Colonic mucosa (tissue), 4 donors: Measurements from ENCODE around the gene CNOT1. TPM values are rescaled to one million over a fixed set of nuclear protein-coding genes. Genes with fewer than 3 reads are reported as not detected.
"Not testable (repeated sequence)": the region's sequence is repeated elsewhere in the genome, so short reads cannot be mapped to it uniquely, and the experiment has no call there.

Experiments used
- DNase-seq: peaks from one replicate; pipeline ENCODE4 v3.0.0-alpha.2; 2020
- H3K27ac ChIP-seq: fragments of 200-600 bp; one replicate; pipeline ENCODE4 v1.8.0; 2021
- H3K27me3 ChIP-seq: fragments of 200-600 bp; one replicate; pipeline ENCODE4 v1.8.0; 2021
- H3K36me3 ChIP-seq: fragments of 200-600 bp; one replicate; pipeline ENCODE4 v1.8.0; 2021
- H3K4me1 ChIP-seq: fragments of 200-600 bp; one replicate; pipeline ENCODE4 v1.8.0; 2021; ENCODE audit warnings: mild to moderate bottlenecking
- H3K4me3 ChIP-seq: fragments of 200-600 bp; one replicate; pipeline ENCODE4 v1.8.0; 2021
- H3K9ac ChIP-seq, 2 donors: one replicate each; pipeline ENCODE4 v1.7.0; 2013; ENCODE audit warnings: control low read depth in 2 of 2, low read depth in 2 of 2, low read length in 2 of 2
- H3K9me3 ChIP-seq: fragments of 200-600 bp; one replicate; pipeline ENCODE4 v1.8.0; 2021
- intact Hi-C: fragments of 100-400 bp; cut with DNase I; formaldehyde crosslinking; loops from one replicate; pipeline ENCODE4 v1.14.1; 2022
- total RNA-seq, 2 donors: library from RNA; stranded (reverse); fragmentation: NEBNext Ultra II Directional in 1 of 2; extraction: Animal tissue kit (Norgen Biotek cat#: 25700) in 1 of 2; gene quantifications; one replicate each; pipeline ENCODE4 v1.2.1, GENCODE V29; 2021
- TF ChIP-seq, protein P1 (sequence below): fragments of 200-600 bp; IDR thresholded peaks from one replicate; pipeline ENCODE4 v1.8.0; 2022; ENCODE audit warnings: antibody characterized with exemption, mild to moderate bottlenecking
- donor health status: healthy.
- donor health status: DM: no; HTN: no; CAD: no.
- donor health status: DM: no; HTN: no; CAD: no.

The CNOT1 gene
- total RNA-seq, 2 donors from 2014 or later, result 237 to 268 TPM

DNA sequence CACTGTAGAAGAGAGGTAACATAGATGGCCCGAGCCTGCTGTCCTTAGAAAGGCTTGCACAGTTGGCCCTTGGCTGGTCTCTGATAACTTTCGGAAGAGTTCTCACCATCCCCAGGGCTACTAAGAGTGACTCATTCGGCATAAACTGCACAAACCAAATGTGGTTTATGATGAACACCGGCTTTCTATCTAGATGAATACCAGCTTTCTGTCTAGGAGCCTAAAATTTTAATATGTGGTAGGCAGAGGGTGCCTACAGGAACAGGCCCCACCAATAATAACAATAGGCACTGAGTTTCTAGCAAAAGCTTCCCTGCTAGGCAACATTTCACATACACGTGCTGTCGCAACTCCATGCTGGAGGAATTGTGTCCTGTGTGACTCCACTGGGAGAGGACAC lies 15.4 kb downstream of the CNOT1 start:
- peaks cover 4% of the 10 kb centered on the region for H3K36me3 ChIP-seq
- intact Hi-C loops, result no loop called here
- H3K27me3 ChIP-seq, result no peaks in the 10 kb centered on the region
- no peak overlapping the region for H3K9ac ChIP-seq
- TF ChIP-seq, protein P1, sequence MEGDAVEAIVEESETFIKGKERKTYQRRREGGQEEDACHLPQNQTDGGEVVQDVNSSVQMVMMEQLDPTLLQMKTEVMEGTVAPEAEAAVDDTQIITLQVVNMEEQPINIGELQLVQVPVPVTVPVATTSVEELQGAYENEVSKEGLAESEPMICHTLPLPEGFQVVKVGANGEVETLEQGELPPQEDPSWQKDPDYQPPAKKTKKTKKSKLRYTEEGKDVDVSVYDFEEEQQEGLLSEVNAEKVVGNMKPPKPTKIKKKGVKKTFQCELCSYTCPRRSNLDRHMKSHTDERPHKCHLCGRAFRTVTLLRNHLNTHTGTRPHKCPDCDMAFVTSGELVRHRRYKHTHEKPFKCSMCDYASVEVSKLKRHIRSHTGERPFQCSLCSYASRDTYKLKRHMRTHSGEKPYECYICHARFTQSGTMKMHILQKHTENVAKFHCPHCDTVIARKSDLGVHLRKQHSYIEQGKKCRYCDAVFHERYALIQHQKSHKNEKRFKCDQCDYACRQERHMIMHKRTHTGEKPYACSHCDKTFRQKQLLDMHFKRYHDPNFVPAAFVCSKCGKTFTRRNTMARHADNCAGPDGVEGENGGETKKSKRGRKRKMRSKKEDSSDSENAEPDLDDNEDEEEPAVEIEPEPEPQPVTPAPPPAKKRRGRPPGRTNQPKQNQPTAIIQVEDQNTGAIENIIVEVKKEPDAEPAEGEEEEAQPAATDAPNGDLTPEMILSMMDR, result no peak
- no peak overlapping the region for H3K27ac ChIP-seq
- no peaks in the 10 kb centered on the region for H3K9me3 ChIP-seq
- DNase-seq, result no peak
- H3K4me3 ChIP-seq, result no peak overlapping the region
- H3K4me1 ChIP-seq, result no peaks in the 10 kb centered on the region

DNA sequence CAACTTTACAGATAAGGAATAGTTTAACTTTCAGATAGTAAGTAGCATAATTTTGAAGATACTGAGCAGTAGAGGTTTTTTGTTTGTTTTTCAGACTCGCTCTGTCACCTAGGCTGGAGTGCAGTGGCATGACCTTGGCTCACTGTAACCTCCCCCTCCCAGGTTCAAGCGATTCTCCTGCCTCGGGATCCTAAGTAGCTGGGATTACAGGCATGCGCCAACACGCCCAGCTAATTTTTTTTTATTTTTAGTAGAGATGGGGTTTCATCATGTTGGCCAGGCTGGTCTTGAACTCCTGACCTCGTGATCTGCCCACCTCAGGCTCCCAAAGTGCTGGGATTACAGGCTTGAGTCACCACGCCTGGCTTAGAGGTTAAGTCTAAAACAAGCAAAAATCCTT lies 16.7 kb downstream of the CNOT1 start:
- H3K4me3 ChIP-seq, H3K9ac ChIP-seq, DNase-seq, intact Hi-C loops, H3K27ac ChIP-seq, H3K27me3 ChIP-seq, H3K36me3 ChIP-seq, H3K4me1 ChIP-seq, H3K9me3 ChIP-seq: not testable (repeated sequence)

DNA sequence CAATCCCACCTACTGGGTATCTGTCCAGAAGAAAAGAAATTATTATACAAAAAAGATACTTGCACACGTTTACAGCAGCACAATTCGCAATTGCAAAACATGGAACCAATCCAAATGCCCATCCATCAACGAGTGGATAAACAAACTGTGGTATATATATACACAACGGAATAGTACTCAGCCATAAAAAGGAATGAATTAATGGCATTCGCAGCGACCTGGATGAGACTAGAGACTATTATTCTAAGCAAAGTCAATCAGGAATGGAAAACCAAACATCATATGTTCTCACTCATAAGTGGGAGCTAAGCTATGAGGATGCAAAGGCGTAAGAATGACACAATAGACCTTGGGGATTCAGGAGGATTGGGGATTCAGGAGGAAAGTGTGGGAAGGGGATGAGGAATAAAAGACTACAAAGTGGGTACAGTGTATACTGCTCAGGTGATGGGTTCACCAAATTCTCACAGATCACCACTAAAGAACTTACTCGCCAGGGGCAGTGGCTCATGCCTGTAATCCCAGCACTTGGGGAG lies 21.0 kb downstream of the CNOT1 start:
- H3K36me3 ChIP-seq, result no peaks in the 10 kb centered on the region
- TF ChIP-seq, protein P1, result no peak
- H3K27me3 ChIP-seq, result no peaks in the 10 kb centered on the region
- H3K27ac ChIP-seq, result no peak overlapping the region
- intact Hi-C loops, result no loop called here
- no peak for DNase-seq
- H3K4me1 ChIP-seq, result peaks cover 5% of the 10 kb centered on the region
- H3K4me3 ChIP-seq, result no peak overlapping the region
- no peaks in the 10 kb centered on the region for H3K9me3 ChIP-seq
- no peak overlapping the region for H3K9ac ChIP-seq

DNA sequence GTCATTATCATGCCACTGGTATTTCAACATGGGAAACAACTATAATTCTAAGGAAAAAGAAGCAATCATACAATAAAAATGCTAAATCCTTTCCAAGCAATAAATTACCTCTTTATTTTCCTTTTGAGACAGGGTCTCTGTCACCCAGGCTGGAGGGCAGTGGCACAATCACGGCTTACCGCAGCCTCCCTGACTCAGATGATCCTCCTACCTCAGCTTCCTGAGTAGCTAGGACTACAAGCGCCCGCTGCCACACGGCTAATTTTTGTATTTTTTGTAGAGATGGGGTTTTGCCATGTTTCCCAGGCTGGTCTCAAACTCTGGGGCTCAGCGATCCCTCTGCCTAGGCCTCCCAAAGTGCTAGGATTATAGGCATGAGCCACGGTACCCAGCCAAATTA lies 24.1 kb downstream of the CNOT1 start:
- DNase-seq, result no peak

DNA sequence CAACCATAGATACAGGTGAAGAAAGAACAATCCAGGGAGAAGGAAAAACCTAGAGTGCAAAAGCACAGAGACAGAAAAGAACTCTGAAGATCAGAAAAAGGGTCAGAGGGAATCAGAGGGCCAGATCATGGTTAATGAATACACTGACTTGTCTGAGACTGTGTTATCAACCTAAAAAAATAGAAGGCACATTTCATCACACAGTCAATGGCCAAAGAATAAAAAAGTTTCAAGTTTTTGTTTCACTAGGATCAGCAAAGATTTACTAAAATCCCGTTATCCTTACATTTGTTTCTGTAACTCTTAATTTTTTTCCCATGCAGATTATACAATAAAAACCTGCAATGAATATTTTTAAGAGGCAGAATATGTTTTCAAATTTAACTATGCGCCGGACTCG lies 38.5 kb downstream of the CNOT1 start:
- H3K4me3 ChIP-seq, result no peak overlapping the region
- H3K9me3 ChIP-seq, result no peaks in the 10 kb centered on the region
- DNase-seq, result no peak
- intact Hi-C loops, result no loop called here
- peaks cover 25% of the 10 kb centered on the region for H3K36me3 ChIP-seq
- no peaks in the 10 kb centered on the region for H3K4me1 ChIP-seq
- no peaks in the 10 kb centered on the region for H3K27me3 ChIP-seq
- TF ChIP-seq, protein P1, result no peak
- H3K9ac ChIP-seq, result no peak overlapping the region
- no peak overlapping the region for H3K27ac ChIP-seq

More for the DNA sequence above, 24.1 kb downstream of the CNOT1 start:
- Histone ChIP-seq H3K4me1 (peaks cover 8% of the 10 kb centered on the region), H3K27ac (no peak overlapping the region), H3K9ac (no peak overlapping the region), H3K36me3 (no peaks in the 10 kb centered on the region), H3K4me3 (no peak overlapping the region), H3K9me3 (no peaks in the 10 kb centered on the region), H3K27me3 (no peaks in the 10 kb centered on the region)
- intact Hi-C loops, result no loop called here
- TF ChIP-seq, protein P1, result no peak

DNA sequence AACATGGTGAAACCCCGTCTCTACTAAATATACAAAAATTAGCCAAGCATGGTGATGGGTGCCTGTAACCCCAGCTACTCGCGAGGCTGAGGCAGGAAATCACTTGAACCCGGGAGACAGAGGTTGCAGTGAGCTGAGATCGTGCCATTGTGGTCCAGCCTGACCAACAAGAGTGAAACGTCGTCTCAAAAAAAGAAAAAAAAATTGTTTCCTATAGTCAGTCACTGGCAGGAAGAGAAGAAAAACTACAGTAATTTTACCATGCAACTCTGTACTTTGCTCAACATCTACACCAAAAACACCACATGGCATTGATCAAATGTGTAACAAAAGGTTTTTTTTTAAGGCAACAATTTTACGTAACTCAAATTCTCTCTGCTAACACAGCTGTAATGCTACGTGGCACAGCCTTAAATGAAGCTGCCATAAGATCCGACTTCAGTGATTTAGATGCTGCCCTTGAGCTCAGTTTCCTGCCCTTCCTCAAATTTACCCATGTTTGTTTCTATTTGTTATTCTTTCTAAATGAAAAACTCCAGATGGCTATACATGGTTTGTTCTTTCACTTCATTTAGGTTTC lies 40.2 kb downstream of the CNOT1 start:
- intact Hi-C loops, result no loop called here
- Histone ChIP-seq H3K9ac (no peak overlapping the region), H3K9me3 (no peaks in the 10 kb centered on the region), H3K36me3 (peaks cover 30% of the 10 kb centered on the region), H3K27me3 (no peaks in the 10 kb centered on the region), H3K4me1 (no peaks in the 10 kb centered on the region), H3K27ac (no peak overlapping the region), H3K4me3 (no peak overlapping the region)
- DNase-seq, result no peak
- TF ChIP-seq, protein P1, result no peak
